HEK293 (cell line): Measurements from ENCODE around the gene HJURP.

Experiments used
- CTCF ChIP-seq: fragments of 450-650 bp; formaldehyde crosslinking; IDR thresholded peaks from 2 replicates; pipeline ENCODE4 v1.5.1; 2016; ENCODE audit warnings: missing biosample characterization, missing genetic modification characterization
- ELK4 ChIP-seq: IDR thresholded peaks from 2 replicates; pipeline ENCODE4 v1.6.1; 2011; ENCODE audit warnings: mild to moderate bottlenecking, low read depth, low read length, borderline replicate concordance
- PBX3 ChIP-seq: sonication (generic); formaldehyde crosslinking; IDR thresholded peaks from 2 replicates; pipeline ENCODE4 v1.8.1; 2022; ENCODE audit warnings: mild to moderate bottlenecking, moderate library complexity, missing genetic modification reagents
- PRDM1 ChIP-seq: fragments of 450-650 bp; formaldehyde crosslinking; IDR thresholded peaks from 2 replicates; pipeline ENCODE4; 2016; ENCODE audit warnings: missing biosample characterization, missing genetic modification characterization
- TCF7L2 ChIP-seq: IDR thresholded peaks from 2 replicates; pipeline ENCODE4 v1.6.1; 2011; ENCODE audit warnings: low read depth, mild to moderate bottlenecking, inconsistent platforms, low read length, moderate library complexity, borderline replicate concordance
- ZNF157 ChIP-seq: fragments of 450-650 bp; formaldehyde crosslinking; IDR thresholded peaks from 2 replicates; pipeline ENCODE4 v1.5.1; 2016; ENCODE audit warnings: missing biosample characterization, missing genetic modification characterization
- ZNF274 ChIP-seq, 2 experiments: fragments of 200-500 bp in 1 of 2; fragments of 450-650 bp in 1 of 2; sonication (Bioruptor generic) in 1 of 2; formaldehyde crosslinking in 1 of 2; IDR thresholded peaks; 2 replicates each; pipeline versions ENCODE4 v1.5.1 to v1.6.1; 2014 to 2016; ENCODE audit warnings: borderline replicate concordance in 1 of 2, inconsistent platforms in 1 of 2, low read length in 1 of 2, missing biosample characterization in 1 of 2, missing genetic modification characterization in 1 of 2
- ZNF792 ChIP-seq: fragments of 450-650 bp; formaldehyde crosslinking; IDR thresholded peaks from 2 replicates; pipeline ENCODE4 v1.5.1; 2016; ENCODE audit warnings: missing biosample characterization, missing genetic modification characterization
- TF ChIP-seq, protein P1 (sequence below): fragments of 450-650 bp; formaldehyde crosslinking; IDR thresholded peaks from 2 replicates; pipeline ENCODE4 v1.5.1; 2016; ENCODE audit warnings: missing biosample characterization, missing genetic modification characterization
- TF ChIP-seq, protein P2 (sequence below): fragments of 450-650 bp; formaldehyde crosslinking; IDR thresholded peaks from 2 replicates; pipeline ENCODE4 v1.5.1; 2016; ENCODE audit warnings: missing biosample characterization, missing genetic modification characterization
- TF ChIP-seq, protein P3 (sequence below): fragments of 450-650 bp; formaldehyde crosslinking; IDR thresholded peaks from 2 replicates; pipeline ENCODE4 v1.5.1; 2016; ENCODE audit warnings: missing biosample characterization, missing genetic modification characterization
- TF ChIP-seq, protein P4 (sequence below): fragments of 450-650 bp; formaldehyde crosslinking; IDR thresholded peaks from 2 replicates; pipeline ENCODE4 v1.5.1; 2016; ENCODE audit warnings: missing biosample characterization, missing genetic modification characterization, low read depth

GRCh38 chr2:233831011-233831721, 23.2 kb downstream of the HJURP start:
- no peak for TF ChIP-seq ZNF157 (tag by site-specific recombination)
- TF ChIP-seq CTCF = no peak
- TF ChIP-seq, protein P1, sequence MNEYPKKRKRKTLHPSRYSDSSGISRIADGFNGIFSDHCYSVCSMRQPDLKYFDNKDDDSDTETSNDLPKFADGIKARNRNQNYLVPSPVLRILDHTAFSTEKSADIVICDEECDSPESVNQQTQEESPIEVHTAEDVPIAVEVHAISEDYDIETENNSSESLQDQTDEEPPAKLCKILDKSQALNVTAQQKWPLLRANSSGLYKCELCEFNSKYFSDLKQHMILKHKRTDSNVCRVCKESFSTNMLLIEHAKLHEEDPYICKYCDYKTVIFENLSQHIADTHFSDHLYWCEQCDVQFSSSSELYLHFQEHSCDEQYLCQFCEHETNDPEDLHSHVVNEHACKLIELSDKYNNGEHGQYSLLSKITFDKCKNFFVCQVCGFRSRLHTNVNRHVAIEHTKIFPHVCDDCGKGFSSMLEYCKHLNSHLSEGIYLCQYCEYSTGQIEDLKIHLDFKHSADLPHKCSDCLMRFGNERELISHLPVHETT (tag by site-specific recombination) = no peak
- TF ChIP-seq, protein P2, sequence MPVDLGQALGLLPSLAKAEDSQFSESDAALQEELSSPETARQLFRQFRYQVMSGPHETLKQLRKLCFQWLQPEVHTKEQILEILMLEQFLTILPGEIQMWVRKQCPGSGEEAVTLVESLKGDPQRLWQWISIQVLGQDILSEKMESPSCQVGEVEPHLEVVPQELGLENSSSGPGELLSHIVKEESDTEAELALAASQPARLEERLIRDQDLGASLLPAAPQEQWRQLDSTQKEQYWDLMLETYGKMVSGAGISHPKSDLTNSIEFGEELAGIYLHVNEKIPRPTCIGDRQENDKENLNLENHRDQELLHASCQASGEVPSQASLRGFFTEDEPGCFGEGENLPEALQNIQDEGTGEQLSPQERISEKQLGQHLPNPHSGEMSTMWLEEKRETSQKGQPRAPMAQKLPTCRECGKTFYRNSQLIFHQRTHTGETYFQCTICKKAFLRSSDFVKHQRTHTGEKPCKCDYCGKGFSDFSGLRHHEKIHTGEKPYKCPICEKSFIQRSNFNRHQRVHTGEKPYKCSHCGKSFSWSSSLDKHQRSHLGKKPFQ (tag by site-specific recombination) = no peak
- no peak for TF ChIP-seq ZNF792 (tag by site-specific recombination)
- TF ChIP-seq, protein P3, sequence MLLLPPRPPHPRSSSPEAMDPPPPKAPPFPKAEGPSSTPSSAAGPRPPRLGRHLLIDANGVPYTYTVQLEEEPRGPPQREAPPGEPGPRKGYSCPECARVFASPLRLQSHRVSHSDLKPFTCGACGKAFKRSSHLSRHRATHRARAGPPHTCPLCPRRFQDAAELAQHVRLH (tag by site-specific recombination) = no peak
- TF ChIP-seq ZNF274 (IDR thresholded peaks at IDR 0.05; ENCODE audit: low read length) = no peak
- TF ChIP-seq ZNF274 (tag by site-specific recombination; IDR thresholded peaks at IDR 0.05; ENCODE audit: borderline replicate concordance) = no peak
- no peak for TF ChIP-seq ELK4
- TF ChIP-seq, protein P4, sequence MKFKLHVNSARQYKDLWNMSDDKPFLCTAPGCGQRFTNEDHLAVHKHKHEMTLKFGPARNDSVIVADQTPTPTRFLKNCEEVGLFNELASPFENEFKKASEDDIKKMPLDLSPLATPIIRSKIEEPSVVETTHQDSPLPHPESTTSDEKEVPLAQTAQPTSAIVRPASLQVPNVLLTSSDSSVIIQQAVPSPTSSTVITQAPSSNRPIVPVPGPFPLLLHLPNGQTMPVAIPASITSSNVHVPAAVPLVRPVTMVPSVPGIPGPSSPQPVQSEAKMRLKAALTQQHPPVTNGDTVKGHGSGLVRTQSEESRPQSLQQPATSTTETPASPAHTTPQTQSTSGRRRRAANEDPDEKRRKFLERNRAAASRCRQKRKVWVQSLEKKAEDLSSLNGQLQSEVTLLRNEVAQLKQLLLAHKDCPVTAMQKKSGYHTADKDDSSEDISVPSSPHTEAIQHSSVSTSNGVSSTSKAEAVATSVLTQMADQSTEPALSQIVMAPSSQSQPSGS (tag by site-specific recombination) = no peak
- TF ChIP-seq PBX3 (CRISPR knock-in tag) = no peak
- no peak for TF ChIP-seq PRDM1 (tag by site-specific recombination)
- TF ChIP-seq TCF7L2 = no peak
